ENCODE results near the gene TSPO.
"Not testable (repeated sequence)": the region's sequence is repeated elsewhere in the genome, so short reads cannot be mapped to it uniquely, and the experiment has no call there.

Gene TSPO

DNA sequence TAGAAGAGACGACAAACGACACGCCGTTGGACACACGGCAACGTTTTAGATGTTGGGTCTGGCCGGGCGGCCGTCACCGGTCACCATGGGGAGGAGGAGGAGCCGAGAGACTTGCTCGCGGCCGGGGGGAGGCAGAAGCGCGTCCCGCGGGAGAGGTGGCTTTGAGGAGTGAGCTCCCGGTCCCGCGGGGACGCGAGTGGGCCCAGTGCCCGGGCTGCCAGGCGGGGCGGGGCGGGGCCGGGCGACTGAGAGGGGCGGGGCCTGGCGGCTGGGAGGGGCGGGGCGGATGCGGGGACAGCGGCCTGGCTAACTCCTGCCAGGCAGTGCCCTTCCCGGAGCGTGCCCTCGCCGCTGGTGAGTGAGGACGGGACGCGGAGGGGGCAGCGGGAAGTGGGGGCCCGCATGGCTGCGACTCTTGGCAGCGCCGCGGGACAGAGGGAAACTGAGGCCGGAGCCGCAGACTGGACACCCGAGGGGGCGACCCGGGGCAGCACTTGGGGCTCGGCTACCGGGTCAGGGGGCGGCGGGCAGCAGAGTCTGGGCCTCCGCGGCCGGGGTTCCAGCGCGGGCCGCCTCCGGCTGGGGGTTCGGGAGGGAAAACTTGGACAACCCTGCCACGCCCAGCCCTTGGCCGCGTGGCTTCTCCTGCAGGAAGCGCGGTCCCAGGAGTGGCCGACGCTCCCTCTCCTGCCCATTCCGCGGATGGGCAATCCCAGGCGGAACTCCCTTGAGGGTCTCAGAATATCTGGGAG lies at the start of gene TSPO:
Gene TSPO, plus strand, starts transcription at position 309 of the 752 bp plus-strand sequence. CDS start 7,680 bp downstream, outside the sequence.
- FAIRE-seq, result no peak

DNA sequence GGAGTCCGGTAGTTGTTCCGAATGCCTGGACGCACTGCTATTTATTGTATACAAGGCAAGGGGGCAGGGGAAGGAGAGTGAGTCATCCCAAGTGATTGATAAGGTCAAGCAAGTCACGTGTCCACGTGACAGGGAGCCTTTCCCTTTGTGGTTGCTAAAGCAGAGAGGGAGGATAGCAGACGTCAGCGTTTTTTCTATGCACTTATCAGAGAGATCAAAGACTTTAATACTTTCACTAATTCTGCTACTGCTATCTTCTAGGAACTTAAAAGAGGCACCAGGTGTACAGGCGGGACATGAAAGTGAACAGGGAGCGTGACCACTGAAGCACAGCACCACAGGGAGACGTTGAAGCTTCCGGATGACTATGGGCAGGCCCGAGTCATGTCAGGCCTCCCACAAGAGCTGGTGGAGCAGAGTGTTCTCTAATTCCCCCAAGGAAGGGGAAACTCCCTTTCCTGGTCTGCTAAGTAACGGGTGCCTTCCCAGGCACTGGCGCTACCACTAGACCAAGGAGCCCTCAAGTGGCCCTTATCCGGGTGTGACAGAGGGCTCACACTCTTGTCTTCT lies 47.2 kb upstream of the TSPO start:
- FAIRE-seq, result not testable (repeated sequence)

DNA sequence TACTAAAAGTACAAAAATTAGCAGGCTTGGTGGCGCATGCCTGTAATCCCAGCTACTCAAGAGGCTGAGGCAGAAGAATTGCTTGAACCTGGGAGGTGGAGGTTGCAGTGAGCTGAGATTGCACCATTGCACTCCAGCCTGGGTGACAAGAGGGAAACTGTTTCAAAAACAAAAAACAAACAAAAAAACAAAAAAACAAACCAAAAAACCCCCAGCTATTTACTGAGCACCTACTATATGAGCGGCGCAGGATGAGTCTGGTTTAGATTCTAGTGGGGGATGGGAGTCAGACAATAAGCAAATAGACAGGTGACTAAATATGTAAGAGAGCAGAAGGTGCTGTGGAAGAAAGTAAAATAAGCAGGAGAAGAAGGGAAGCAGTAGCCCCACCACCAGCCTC lies 46.4 kb upstream of the TSPO start:
- not testable (repeated sequence) for FAIRE-seq

DNA sequence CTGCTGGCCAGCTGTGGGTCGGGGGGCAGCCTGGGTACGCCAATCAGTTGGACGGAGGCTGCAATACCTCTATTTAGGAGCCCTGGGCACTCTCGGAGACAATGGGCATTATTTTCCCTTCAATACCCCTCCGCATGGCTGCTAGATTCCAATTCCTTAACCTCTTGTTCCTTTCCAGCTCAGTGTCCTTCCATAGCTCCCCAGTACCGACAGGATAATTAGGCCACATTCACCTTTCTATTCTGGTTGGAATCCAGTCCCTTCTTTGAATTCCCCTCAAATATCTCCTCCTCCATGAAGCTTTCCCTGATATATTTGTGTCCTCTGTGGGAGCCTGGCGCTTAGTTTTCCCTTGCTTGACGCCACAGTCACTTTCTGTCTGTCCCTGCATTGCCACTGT lies 45.1 kb upstream of the TSPO start:
- no peak for FAIRE-seq

DNA sequence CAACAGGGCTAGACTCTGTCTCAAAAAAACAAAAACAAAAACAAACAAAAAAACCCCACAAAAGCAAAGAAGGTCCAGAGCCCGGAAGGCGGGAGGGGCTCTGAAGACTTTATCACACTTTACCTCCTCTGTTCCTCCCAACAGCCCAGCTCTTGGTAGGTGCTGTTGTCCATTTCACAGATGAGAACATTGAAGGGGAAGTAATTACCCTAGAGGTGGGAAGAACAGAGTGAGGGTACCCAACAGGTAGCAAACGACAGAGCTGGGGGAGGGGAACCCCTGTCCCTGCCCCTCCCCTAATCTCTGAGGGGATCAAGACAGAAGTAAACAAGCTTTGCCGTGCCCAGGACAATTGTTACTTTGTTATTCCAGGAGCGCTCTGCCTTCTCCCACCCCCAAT lies 41.8 kb upstream of the TSPO start:
- no peak for FAIRE-seq

DNA sequence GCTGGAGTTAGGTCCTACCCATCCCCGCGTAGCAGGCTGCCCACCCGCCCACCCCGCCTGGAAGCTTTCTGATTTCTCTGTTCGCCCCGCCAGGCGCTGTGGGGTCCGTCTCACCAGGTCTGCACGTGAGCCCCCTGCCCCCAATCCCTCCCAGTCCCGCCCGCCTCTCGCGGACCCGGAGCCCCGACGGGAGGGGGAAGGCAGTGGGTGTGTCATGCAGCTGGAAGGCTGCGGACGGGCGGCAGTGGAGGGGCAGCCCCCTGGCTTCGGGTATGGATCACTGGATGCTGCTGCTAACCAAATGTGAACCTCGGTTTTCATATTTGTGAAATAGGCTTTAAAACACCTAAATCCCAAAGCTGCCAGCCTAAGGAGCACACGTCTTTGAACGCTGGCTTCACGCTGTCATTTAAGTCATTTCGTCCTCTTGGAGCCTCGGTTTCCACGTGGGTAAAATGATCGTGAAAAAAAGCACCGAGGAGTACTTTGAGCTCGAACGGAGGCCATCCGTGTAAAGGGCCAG lies 41.4 kb upstream of the TSPO start:
- no peak for FAIRE-seq

DNA sequence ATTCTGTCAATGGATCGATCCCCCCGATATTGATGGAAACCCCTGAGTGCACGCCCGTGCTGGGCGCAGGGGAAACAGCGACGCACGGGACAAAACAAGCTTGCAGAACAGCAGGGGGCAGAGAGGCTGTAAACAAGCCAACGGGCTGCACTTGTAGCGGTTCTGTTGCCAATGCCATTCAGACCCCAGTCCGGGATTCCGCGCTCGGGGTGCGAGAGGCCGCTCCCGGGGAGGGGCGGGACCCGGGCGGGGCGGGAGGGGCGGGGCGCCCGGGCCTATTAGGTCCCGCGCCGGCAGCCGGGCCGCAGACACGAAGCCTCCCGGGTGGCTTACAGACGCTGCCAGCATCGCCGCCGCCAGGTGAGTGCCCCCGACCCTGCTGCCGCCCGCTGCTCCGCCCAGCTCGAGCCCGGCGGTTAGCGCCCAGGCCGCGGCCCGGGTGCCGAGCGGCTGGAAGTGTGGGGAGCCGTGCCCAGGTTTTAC lies 40.9 kb upstream of the TSPO start, which contains the start of gene BIK:
Gene BIK, plus strand, starts transcription at position 307 of the 483 bp plus-strand sequence. CDS start 13,273 bp downstream, outside the sequence.
- no peak for FAIRE-seq

DNA sequence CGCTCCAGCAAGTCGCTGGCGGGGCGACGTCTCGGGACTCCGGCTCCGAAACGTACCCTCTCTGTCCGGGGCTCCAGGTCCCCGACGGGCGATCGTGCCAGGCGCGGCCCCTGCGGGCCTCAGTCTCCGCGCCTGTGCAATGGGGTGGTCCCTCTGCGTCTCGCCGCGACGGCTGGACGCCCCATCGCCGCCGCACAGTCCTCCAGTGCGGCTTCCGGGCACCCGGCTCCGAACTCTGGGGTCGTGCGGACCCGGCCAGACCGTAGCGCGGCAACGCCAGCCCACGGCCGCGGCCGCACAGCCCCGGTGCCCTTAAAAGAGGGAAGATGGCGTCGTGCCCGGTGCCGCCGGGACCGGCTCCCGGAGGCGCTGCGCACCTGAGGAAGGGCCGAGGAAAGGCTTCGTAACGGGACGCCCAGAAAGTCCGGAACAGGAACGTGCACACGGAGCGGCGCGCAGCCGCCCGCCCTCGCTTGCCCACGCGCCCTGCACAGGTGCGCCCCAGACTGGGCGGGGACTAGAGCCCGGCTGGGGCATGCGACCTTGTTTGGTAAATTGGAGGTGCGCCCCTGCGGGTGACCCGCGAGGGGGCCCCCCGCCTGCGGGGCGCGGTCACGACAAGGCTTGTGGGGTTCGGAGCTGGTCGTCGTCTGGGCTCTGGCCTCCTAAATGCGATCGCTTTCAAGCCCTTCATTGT lies 40.3 kb upstream of the TSPO start:
- no peak for FAIRE-seq

DNA sequence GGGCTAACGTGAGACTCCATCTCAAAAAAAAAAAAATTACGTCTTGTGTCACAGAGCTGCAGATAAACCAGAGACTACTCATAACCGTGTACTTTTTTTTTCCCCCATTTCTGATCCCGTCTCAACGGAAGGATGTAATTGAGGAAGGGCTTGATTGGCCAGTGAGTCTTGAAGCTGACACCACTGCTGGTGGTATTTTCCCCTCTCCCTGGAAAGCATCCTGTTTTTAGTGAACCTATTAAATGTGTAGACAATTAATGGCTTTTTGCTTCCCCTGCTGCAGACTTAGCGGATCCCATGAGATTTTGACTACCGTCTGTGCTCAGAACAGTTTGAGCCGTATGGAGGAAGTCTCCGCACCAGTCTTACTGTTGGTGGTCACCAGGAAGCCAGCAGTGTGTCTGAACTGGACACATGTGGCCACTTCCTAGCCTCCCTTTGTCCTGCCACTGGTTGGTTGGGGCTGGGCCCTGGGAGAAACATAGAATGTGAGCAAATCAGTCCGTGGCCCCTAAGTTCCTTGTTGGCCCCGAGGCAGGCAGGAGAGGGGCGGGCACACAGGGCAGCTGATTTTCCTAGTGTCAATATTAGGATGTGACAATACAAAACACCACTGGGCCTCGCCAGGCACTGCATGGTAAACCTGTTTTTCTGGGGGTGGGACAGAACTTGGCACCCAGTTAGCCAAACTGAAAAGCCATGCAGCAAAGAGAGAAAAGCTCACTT lies 37.7 kb upstream of the TSPO start:
- no peak for FAIRE-seq

DNA sequence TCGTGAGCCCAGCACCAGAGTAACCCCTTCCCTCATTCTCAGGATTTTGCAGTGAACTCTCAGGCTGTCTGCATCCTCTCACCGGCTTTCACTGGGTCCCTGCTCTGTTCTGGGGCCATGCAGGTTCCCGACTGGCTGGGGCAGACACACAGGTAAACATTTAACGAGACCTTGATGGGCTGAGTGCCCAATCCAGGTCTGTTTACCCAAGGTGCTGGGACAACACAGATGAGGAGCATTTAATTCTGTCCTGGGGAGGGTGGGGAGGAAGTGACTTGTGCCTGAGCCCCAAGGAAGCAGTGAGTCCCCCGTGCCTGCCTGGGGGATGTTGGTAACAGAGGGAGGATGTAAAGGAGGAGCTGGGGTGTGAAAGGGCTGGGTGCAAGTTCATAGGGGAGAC lies 36.4 kb upstream of the TSPO start:
- FAIRE-seq, result no peak

DNA sequence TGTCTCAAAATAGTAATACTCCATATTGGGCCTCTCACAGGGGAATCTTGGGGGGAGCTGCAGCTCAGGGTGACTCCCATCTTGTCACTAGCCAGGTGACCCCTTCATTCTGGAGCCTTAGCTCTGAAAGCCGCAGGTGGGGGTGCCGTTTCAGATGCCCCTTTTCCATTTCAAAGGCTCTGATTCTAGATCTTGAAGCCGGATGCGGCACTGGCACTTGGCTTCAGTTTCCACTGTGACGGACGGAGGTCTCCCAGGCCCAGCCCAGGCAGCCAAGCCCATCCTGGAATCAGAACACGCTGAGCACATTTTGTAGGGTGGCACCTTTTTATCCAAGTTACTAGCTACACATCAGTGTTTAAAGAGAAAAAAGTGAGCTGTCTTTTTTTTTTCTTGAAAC lies 34.4 kb upstream of the TSPO start:
- FAIRE-seq, result no peak

DNA sequence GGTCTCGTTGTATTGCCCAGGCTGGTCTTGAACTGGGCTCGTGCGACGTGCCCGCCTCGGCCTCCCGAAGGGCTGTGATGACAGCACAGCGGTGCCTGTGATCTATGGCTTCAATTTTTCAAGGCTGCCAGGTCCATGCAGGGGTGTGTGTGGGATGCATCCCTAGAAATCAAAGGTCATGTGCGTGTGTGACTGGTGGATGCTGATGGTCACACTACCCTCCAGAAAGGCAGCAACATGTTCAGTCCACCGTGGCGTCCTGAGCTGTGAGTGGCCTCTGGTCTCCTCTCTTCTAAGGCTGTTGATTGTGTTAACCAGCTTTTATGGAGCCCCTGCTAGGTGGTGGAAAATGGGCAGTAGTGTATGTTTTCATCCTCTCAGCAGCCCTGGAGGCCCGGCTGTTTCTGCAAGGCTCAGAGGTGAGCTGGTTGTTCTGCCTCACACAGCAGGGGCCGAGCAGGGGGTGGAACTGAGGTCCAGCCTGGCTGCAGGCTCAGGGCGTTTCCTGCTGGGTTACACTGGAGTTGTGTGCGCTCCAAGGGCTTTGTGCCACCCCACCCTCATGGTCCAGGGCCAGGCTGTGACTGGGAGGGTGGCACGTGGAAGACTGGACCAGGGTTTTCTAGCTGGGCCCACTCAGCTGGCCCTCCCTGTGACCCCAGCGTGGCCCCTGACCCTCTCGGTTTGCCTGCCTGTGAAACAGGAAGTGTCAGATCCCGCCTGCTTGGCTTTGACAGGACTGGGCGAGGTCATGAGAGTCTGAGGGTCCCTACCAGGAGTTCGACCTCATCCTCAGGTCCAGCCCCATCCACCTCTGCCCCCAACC lies 33.1 kb upstream of the TSPO start:
- FAIRE-seq, result no peak

DNA sequence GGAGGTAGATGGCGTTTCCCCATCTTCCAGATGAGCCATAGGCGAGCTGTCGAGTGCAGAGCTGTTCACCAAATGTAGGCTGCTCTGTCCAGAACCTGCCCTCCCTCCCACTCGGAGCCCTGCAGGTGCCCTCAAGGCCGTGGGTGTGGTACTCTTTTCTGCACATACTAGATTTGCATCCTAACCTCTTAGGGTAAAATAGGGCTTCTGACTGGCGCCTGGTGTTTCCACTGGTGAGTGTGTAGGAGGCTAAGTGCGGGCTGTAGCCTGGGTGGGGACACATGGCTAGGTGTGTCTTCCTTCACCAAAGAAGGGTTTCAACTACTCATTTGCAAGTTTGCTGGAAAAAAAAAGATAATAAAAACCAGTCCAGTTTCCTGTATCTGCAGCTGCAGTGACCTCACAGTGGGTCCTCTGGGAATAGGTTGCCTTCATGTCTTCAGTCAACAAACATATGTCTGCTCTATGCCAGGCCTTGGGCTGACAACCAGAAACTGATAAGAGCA lies 32.4 kb upstream of the TSPO start:
- no peak for FAIRE-seq

DNA sequence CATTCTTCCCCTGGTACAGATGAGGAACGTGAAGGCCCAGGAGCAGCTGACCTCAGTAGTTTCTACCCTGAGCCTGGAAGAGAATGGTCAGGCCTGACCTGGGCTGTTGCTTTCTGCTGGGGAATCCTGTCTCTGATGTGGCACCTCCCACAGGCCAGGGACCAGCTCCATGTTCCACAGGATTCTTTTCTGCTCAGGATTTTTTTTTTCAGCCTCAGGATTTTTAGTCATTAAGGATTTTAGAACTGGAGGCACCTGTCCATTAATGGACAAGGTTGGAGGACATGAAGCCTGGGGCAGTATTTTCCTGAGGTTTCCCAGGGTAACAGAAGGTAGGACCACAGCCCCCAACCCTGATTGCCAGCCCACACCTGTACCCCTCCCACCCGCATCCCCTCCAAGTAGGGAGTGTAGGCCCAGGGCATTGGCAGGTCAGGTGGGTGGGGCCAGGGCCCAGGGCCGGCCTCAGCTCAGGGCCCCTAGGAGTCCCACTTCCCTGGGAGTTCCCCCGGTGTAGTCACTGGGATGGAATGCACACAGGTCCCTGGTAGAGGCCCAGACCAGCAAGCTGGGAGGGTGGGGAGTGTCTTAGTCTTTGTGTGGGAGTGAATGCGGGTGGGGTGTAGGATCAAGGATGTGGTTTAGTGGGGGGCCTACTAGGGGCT lies 24.7 kb upstream of the TSPO start:
- FAIRE-seq, result peak; percentile 69

DNA sequence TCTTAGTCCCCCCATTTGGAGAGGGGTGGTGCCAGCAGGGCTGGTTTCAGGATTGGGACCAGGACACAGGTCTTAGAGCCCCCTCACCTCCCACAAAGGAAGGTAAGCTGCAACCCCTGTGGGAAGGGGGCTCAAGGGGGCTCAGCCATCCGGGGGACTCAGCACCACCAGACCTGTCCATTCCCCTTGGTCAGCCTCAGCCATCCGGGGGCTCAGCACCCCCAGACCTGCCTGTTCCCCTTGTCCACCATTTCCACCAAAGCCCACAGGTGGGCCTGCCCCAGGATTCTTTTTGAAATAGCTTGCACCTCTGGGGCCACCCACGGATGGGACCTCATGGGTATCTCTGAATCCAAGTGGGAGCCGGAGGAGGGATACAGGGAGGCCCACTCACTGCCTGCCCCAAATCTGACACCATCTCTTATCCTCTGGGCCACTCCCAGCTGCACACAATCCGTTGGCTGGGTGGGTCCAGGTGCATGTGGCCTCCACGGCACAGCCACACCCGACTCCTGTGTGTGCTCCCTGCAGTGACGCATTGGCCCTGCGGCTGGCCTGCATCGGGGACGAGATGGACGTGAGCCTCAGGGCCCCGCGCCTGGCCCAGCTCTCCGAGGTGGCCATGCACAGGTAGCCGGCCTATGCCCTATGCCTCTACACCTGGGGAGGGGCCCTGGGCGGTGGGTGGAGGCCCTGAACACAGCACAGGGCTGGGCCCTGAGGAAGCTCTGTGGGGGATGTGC lies 24.0 kb upstream of the TSPO start:
- FAIRE-seq, result no peak

DNA sequence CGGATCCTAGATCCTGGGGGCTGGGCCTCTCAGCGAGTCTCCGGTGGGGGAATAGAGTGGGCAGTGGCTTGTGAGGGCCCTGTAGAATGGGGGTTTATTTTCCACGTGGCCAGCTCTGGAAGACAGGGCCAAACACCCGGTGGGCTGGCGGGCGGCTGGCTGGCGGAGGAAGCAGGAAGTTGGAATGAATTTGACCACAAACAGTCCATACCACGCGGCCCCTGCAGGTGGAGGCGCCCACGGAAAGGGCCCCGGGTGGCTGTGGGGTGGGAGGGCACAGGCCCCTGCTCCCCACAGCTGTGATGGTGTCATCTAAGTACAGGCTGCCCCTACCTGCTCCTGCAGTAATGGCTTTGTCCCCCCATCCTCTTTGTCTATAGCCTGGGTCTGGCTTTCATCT lies 23.2 kb upstream of the TSPO start:
- FAIRE-seq, result no peak

DNA sequence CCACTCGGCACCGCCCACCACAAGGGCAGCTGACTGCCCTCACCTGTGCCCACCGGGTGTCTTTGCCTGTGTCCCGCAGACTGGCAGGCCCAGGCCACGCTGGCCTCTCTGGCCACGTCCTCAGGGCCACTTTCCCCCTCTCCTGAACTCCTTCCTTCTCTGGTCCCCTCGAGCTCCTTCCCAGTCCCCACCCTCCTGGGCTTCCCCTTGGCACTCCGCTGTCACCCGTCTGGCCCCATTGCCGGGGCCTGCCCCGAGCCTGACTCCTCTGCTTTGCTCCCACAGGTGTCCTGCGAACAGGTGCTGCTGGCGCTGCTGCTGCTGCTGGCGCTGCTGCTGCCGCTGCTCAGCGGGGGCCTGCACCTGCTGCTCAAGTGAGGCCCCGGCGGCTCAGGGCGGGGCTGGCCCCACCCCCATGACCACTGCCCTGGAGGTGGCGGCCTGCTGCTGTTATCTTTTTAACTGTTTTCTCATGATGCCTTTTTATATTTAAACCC lies 22.4 kb upstream of the TSPO start:
- no peak for FAIRE-seq

DNA sequence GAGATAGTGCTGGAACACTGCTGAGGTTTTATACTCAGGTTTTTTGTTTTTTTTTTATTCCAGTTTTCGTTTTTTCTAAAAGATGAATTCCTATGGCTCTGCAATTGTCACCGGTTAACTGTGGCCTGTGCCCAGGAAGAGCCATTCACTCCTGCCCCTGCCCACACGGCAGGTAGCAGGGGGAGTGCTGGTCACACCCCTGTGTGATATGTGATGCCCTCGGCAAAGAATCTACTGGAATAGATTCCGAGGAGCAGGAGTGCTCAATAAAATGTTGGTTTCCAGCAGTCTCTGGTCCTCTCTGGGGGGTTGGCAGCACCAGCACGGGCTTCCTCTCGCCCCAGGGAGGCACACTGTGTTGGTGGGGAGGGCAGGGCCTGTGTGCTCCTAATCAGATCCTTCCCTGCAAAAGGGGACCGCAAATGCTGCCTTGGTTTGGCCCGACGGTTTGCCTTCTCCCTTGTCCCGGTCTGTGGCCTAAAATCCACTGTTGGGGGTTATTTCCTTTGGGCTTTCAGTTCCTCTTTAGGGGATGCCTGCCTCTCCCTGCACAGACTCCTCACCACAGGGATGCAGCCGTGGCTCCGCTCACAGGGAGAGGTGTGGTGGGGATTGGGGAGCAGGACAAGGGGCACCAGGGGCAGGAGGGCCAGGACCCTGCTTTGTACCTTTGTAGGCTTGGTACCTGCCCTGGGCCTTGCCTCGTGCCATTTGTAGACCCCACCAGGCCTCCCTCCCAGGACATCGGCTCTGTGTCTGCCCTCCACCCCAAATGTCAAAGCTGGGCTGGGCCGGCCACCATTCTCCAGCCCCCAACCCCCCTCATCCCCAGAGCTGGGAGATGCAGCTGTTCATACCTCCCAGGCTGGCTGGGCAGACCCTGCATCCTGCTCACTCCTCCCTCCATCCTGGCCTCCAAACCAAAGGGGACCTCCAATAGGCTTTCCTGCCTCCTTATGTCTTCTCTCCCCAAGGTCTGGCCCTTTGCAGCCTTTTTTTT lies 21.6 kb upstream of the TSPO start:
- FAIRE-seq, result no peak

All from G401.6 (cell line).